ENCODE measurements around the gene MICU1.
A peak's percentile ranks its signal among the peaks of the same experiment; 100 is the strongest.

Gene MICU1

DNA sequence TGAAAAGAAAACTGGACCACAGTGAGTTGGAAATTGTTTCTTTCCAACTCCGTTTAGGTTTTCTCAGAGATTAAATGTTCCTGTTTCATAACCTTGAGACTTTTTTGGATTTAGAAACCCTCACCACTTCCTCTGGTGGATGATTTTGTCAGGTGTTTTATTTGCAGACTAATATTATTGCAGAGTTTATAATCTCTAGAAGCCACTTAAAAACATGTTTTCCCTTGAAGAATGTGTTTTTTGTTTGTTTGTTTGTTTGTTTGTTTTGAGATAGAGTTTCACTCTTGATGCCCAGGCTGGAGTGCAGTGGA lies 520 bp upstream of the MICU1 start:
- no peak for DNase-seq (ENCODE audit: low spot score)

DNA sequence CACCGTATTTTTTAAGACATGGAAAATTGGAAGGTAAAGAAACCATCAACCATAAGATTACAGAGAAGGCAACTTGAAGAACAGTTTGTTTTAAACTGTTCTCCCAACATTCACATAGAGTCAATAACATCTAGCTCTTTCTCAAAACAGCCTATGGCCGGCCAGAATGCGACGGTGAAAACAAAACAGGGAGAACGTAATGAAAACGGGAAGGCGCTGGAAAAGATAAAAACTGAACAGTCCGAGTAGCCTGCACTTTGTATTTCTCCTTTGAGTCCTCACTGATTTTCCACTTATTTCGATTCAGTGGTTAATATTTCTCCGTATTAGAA lies 637 bp downstream of the MICU1 start:
- DNase-seq (ENCODE audit: low spot score): no peak

DNA sequence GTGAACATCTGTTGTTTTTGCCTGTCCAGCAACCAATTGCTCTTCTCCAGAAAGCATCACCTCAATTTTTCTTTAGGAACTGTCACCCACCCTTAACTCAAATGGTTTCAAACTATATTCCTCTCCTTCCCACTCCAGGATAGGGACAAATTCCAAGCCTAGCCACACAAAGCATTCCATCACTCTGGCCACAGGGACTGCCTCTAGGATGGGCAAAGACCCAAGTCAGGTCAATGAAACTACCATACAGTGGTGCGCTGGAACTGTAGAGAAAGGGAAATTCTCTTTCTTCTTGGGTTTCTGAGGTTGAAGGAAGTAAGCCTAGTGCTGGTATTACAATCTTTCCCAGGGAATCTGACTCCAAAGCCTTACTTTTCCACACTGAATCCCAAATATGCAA lies 3.6 kb downstream of the MICU1 start:
- no peak for DNase-seq (ENCODE audit: low spot score)

GRCh38 chr10:72616716-72617115 lies 9.2 kb downstream of the MICU1 start:
- DNase-seq (ENCODE audit: low spot score): peak; percentile 76

- no peak for DNase-seq (ENCODE audit: low spot score)
Measured at GRCh38 chr10:72615970-72616369, 9.9 kb downstream of the MICU1 start.

DNA sequence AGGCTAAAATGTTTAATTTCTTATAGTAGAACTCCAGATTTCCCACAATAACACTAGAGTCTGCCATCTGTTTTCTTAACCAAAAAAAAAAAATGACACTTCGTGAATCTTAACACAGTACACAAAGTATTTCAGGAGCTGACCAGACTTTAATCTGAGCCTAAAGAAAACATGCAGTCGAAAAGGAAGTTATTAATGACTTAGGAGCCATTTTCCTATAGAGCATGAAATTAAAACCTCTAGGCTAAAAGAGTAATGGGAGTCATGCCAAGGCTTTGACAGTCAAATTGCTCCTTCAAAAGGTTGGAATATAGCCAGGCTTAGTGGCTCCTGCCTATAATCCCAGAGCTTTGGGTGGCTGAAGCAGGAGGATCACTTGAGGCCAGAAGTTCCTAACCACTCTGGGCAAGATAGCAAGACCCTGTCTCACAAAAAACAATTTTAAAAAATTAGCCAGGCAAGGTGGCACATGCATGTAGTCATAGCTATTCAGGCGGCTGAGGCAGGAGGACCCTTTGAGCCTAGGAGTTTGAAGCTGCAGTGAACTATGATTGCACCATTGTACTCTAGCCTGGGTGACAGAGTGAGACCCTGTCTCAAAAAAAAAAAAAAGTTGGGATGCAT lies 13.6 kb downstream of the MICU1 start:
- no peak for DNase-seq (ENCODE audit: low spot score)

GRCh38 chr10:72611783-72612182 lies 14.1 kb downstream of the MICU1 start:
- DNase-seq (ENCODE audit: low spot score): no peak

DNA sequence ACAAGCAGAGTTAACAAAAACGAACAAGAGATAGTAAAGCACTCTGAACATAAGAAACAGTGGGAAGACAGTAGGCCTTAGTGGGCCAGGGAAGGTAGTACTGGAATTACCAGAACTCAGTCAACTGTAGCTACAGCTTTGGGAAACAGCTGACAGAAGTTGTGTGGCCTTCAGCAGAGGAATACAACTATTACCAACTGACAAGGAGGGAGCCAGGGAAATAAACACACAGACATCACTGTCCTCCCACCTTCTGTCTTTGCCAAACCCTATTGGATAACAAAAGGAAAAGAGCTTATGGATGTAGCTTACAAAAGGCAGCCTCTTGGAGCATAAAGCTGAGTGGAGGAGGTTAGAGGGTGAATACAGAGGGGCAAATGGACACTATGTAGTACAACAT lies 15.4 kb downstream of the MICU1 start:
- DNase-seq (ENCODE audit: low spot score): no peak

GRCh38 chr10:72605122-72605521 lies 20.8 kb downstream of the MICU1 start:
- no peak for DNase-seq (ENCODE audit: low spot score)

- DNase-seq (ENCODE audit: low spot score): no peak
Measured at GRCh38 chr10:72601144-72601543, 24.7 kb downstream of the MICU1 start.

DNA sequence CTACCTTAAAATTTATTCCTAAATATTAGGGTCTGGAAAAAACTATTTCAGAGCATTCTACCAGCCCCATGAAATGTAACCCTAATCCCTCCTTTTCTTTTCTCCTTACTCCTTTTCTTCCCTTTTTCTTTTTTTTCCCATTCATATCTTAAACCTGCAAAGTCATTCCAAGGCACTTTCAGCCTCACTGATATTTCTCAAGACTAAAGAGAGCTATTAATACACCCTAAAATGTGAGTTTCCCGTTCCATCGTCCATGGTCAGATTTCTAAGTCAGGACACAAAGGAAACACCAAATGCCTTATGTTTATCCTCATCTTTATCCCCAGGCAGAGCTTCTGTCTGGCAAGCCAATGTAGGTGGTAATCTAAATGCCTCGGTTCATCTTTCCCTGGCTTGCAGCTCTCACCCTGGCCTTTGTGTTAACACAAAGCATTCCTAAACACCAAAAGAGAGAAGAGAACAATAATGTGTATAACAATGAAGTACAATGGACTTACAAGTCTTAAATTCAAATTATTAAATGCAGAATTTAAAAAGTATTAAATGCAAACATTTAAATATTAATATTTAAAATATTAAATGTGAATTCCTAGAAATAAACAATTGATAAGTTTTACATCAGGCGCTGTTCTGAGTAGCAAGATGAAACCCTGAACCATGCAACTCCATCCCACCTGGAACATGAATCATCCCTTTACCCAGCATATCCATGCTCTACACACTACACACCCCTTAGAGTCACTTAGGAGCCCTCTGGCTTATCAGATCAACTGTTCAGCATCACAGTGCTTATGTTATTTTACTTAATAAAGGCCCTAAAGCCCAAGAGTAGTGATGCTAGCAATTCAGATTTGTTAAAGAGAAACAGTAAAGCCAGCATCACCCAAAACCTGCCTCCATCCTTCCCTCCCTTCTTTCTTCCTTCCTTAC lies 26.8 kb downstream of the MICU1 start:
- no peak for DNase-seq (ENCODE audit: low spot score)

DNA sequence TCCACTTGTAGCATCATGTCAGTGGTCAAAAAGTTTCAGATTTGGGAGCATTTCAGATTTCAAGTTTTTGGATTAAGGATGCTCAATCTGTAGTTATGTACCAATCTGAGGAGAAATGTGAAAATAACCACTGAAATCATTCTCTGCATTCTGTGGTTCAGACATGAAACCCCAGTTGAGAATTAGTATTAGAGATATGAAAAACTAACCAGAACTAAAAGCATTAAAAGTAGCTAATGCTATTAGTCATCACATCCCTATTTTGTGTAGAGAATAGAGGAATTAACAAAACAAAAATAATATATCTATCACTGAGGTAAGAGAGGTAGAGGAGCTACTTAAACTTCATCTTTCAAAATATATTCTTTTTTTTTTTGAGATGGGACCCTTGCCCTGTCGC lies 28.0 kb downstream of the MICU1 start:
- no peak for DNase-seq (ENCODE audit: low spot score)

DNA sequence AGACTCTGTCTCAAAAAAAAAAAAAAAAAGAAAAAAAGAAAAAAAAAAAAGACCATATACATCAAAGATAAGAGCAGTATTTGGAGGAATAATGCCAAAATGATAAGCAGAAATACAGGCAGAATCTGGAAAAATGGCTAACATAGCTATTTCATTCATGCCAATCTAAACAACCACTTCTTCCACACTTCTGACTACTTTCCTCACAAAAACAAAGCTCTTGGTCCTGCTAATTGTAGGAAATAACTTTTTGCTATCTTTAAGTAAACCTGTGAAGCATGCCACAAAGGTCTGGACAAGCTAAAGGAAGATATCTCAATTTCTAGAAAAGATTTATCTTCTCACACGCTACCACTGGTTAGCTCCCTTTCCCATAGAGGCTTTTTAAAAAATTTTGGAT lies 30.4 kb downstream of the MICU1 start:
- DNase-seq (ENCODE audit: low spot score): no peak

DNA sequence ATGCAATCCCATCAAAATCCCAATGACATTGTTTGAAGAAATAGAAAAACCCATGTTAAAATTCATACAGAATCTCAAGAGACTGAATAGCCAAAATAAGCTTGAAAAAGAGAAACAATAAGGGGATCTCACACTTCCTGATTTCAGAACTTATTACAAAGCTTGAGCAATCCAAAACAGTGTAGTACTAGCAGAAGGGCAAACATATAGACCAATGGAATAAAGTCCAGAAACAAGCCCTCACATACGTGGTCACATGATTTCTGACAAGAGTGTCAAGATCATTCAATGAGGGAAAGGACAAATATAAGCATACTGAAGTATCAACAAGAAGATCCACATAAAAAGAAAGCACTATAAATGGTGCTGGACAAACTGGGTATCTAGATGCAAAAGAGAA lies 31.9 kb downstream of the MICU1 start:
- no peak for DNase-seq (ENCODE audit: low spot score)

DNA sequence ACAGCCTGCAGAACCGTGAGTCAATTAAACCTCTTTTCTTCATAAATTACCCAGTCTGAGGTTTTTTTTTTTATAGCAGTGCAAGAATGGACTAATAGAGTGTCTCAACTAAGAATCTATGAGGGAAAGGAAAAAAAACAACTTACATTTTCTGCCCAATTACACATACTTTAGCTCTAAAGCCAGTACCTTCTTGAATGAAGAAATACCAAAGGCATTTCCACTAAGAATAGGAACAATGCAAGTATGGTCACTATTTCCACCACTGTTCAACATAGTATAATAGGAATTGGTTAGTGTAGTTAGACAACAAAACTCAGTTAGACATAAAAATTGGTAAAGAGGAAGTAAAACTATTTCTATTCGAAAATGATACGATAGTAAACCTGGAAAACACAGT lies 37.6 kb downstream of the MICU1 start:
- DNase-seq (ENCODE audit: low spot score): no peak

DNA sequence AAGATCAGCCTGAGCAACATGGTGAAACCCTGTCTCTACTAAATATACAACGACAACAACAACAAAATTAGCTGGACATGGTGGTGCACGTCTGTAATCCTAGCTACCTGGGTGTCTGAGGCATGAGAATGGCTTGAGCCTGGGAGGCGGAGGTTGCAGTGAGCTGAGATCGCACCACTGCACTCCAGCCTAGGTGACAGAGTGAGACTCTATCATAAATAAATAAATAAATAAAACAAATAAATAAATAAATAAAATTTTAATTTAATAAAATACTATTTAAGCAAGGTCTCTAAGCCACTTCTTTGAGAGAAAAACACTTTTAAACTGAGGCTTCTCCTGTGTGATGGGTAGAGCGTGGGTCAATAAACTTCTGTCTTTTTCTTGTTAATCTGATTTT lies 38.3 kb downstream of the MICU1 start:
- DNase-seq (ENCODE audit: low spot score): no peak

DNA sequence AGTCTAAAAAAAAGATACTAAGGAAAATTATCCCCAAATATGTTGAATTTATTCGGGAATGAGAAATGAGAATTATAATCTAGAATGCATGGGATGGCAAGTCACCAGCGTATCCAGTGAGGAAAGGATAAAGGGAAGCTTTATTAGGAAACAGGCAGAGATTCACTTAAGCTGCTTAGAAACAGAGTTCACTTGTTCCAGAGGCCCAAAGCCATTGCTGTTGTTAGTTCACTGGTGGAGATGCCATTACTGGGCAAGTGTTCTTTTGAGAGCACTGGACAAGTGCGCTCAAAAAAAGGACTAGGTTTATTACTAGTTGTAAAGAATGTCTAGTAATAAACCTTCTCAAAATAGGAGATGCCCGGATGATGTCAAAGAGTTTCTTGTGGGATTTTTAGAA lies 51.2 kb downstream of the MICU1 start:
- DNase-seq (ENCODE audit: low spot score): peak; percentile 70

- DNase-seq (ENCODE audit: low spot score): no peak
Measured at GRCh38 chr10:72573079-72573478, 52.8 kb downstream of the MICU1 start.

- peak; percentile 19 for DNase-seq (ENCODE audit: low spot score)
Measured at GRCh38 chr10:72567889-72568640, 57.8 kb downstream of the MICU1 start.

GRCh38 chr10:72567421-72567820 lies 58.5 kb downstream of the MICU1 start:
- DNase-seq (ENCODE audit: low spot score): no peak

DNA sequence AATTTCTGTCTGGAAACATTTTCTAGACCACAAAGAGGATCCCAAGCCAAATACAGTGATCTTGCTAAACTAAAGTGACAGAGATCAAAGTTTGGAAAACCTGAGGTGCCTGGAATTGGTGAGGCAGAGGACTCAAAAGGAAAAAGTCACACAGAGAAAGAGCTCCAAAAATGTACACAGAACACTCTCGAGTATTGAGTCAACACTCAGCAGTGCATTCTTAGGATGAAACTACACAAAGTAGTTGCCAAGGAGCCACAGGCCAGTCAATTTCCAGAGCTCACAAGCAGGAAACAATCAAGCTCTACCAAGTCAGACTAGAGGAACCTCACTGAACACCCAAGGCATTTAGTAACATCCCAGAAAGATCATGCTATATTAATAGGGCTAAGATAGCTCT lies 61.3 kb downstream of the MICU1 start:
- DNase-seq (ENCODE audit: low spot score): no peak

- DNase-seq (ENCODE audit: low spot score): no peak
Measured at GRCh38 chr10:72563327-72563932, 62.4 kb downstream of the MICU1 start.

GRCh38 chr10:72561745-72562166 lies 64.1 kb downstream of the MICU1 start:
- DNase-seq (ENCODE audit: low spot score): no peak
